HT1080 (cell line): ENCODE measurements around the gene SNX9. TPM values are rescaled to one million over a fixed set of nuclear protein-coding genes. Genes with fewer than 3 reads are reported as not detected.
"Not testable (repeated sequence)": the region's sequence is repeated elsewhere in the genome, so short reads cannot be mapped to it uniquely, and the experiment has no call there.

Experiments used
- DNase-seq: peaks from one replicate; pipeline ENCODE4 v3.0.0-alpha.2; 2015; ENCODE audit warnings: low read depth
- polyA plus RNA-seq, 2 experiments: library from polyadenylated mRNA; depleted of rRNA; stranded (reverse); fragments of >200 nt; gene quantifications; 2 replicates each; pipeline ENCODE4 v1.2.3, GENCODE V29; 2015
- total RNA-seq: library from RNA; depleted of rRNA; stranded (reverse); fragments of >200 nt; shearing (Covaris generic); gene quantifications from 2 replicates; pipeline ENCODE4 v1.2.3, GENCODE V29; 2014; rRNA removed

SNX9 gene
- 18.9 and 24.2 TPM in 2 replicates for total RNA-seq
- polyA plus RNA-seq (2015; cell fraction: cytosol; rRNA removed) = 26.4 and 27.0 TPM in 2 replicates
- 28.5 and 29.3 TPM in 2 replicates for polyA plus RNA-seq (2015; cell fraction: nucleus; rRNA removed)

DNA sequence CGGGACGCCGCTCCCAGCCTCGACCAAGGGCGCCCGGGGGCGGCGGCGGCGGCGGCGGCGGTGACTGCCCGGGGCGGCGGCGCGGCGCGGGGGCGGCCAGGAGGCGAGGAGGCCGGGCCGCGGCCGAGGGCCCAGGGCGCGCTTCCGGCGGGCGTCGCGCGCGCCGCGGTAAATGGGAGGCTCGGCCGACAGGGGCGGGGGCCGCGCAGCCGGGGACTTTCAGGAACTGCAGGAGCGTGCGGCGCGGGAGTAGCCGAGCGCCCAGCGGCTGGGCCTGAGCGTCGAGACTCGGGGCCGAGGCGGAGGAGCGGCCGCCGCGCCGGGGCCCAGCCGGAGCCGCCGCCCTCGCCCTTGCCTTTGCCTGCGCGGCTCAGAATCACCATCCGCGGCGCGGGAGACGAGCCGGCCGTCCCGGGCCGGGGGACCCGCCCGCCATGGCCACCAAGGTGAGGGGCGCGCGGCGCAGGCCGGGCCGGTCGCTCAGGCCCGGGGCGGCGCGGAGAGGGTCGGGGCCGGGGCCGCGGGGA is at the start of gene SNX9:
SNX9 (plus strand) TSS at position 246 of the 527 bp plus-strand sequence; CDS start at position 435, 189 bp downstream.
- DNase-seq = peak; percentile 39

DNA sequence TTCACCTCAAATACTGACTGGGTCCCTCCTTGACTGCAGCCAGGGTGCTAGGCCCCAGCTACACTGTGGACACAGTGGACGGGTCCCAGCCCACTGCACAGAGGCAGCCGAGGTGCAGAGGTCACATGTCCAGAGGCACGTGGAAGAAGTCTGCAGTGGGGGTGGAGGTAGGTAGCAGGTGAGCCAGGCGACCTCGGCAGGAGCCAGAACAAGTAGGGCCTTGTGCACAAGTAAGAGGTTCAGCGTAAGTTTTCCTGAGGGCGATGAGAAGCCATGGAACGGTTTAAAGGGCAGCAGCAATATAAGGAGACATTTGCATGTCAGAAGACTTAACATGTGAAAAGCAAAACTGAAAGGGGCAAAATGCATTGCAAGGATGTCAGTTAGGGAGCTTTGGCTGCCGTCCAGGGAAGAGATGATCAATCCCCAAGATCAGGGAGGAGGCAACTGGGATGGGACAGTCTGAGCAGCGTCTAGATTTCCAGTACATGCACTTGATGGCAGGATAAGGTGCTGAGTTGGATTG is 49.7 kb upstream of the SNX9 start:
- no peak for DNase-seq

DNA sequence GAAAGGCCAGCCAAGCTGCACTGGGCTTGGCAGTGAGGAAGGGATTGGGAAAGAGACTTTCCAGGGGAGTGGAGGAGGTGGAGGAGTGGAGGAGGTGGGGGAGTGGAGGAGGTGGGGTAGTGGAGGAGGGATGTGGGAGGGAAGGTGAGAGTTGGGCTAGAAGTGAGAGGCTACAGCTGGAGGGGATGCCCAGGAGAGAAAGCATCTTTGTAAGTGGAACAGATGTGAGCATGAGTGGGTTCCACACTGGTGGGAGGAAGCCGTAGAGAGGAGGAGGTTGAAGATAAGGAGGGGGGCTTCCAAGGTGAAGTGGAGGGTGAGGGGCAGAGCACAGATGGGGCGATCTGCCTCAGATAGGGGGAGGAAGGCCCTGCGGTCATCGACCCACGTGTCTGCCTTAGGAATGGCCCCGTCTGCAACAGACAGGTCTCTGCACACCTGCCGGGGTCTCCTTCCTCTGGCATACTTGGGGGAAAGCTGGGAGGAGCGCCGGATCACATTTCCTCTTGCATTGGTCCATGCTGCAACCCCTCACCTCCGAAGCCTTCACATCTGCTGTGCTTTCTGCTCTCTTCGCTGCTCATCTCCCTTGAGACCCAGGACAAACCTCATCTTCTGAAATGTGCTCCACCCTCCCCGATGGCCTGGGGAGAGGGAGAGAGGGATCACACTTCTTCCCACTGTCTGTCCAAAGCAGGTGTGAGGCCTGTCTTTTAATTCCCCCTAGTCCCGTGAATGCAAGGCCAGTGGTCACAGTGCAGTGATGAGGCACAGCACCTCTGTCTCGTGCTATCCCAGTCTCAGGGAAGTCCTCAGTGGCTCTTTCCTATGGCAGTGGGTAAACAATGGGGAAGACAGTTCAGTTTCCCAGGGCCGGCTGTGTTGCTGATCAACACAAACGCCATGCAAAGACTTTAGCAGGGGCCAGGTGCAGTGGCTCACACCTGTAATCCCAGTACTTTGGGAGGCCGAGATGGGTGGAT is 48.6 kb upstream of the SNX9 start:
- DNase-seq = no peak

DNA sequence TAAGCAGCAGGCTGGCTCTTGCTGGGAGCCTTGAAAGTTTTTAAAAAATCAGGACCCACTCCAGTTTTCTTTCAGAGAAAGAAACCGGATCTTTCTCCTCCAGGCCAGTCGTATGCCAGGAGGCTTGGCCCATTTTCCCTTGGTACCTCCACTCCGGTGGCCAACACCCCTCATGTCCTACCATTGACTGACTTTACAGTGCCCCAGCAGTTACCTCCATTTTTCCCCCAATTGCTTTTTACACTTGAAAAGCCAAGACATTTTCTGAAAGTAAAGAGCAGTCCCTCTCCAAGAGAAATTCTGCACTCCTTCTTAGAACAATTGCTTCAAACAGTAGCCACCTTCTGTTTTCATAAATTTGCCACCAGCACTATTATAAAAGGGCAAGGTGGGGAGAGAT is 47.7 kb upstream of the SNX9 start:
- no peak for DNase-seq

DNA sequence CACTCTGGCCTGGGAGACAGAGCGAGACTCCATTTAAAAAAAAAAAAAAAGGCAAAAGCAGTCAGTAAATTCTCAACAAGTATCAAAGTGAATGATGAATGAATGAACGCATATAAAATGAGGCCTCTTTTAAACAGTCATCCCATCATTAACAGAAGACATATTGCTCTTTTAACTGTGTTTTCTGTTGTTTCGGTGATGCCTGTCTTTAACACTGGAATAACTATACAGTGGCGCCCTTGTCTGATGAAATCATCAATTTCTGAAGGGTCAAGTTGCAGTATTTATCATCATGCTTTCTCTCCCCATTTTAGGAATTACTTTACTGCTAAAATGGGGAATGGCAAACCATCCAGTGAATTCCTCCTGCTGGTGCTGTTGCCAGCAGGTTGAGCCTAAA is 45.7 kb upstream of the SNX9 start:
- no peak for DNase-seq

GRCh38 chr6:157778719-157779118 is 44.3 kb upstream of the SNX9 start:
- DNase-seq = no peak

- no peak for DNase-seq
Observed at GRCh38 chr6:157779705-157780604, 43.1 kb upstream of the SNX9 start.

DNA sequence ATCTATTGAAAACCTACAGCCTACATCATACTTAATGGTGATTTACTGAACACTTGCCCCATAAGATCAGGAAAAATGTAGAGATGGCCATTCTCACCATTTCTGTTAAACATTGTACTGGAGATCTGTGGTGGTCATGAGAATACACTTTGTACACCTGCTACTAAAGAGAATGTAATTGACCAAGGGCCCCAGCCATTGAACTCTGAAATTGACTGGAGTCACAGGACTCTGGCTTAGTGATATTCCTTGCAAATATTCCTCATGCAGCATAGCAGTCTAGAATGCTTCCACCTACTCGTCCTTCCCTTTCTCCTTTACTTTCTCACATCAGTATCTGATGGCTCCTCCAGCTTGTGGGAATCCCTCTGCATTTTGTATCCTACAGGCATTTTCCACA is 37.4 kb upstream of the SNX9 start:
- no peak for DNase-seq

DNA sequence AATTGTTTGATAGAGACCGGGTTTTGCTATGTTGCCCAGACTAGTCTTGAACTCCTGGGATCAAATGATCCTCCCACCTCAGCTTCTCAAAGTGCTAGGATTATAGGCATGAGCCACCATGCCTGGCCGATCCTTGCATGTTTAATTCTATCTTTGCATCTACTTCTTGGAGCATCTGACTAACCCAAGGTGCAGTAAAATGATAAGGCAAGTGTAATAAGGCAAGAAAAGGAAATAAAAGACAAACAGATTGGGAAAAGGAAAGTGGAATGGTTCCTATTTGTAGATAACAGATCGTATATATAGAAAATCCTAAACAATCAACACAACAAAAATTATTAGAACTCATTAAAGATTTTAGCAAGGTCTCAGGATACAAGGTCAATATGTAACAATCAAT is 36.8 kb upstream of the SNX9 start:
- no peak for DNase-seq

- DNase-seq = no peak
Observed at GRCh38 chr6:157787080-157787479, 36.0 kb upstream of the SNX9 start.

DNA sequence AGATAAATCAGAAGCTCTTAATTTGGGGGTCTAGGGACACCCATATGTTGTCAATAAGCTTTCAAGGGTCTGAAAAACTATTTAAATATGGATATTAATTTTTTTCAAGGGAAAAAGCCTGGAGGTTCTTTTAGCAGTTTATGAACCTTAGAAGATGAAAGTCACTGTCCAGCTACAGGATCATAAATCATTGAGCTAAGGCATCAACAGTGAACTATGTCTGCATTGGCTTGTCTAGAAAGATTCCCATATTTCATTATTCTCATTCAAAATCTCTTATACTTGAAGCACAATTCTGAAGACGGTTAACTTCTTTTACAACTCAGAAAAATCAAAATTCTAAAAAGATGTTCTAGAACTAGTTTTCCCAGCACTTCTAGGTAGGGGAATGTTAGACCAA is 34.9 kb upstream of the SNX9 start:
- no peak for DNase-seq

- DNase-seq = no peak
Observed at GRCh38 chr6:157789297-157789696, 33.7 kb upstream of the SNX9 start.

DNA sequence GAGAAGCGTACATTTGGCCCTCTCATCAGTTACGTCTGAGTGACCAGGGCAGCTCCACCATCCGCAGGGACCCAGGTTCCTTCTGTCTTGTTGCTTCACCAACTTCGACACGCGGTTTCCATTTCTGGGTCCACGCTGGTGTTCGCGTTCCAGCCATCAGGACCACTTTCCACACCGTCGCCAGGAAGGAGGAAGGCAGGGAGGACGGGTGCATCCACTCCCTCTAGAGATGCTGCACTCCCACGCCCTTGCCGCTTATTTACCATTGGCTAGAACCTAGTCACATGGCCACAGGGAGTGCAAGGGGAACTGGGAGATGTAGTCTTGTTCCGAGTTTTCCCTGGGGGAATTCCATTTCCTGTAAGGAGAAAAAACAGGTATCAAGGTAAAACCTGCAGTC is 33.2 kb upstream of the SNX9 start:
- DNase-seq = no peak

- DNase-seq = no peak
Observed at GRCh38 chr6:157790548-157791160, 32.4 kb upstream of the SNX9 start.

DNA sequence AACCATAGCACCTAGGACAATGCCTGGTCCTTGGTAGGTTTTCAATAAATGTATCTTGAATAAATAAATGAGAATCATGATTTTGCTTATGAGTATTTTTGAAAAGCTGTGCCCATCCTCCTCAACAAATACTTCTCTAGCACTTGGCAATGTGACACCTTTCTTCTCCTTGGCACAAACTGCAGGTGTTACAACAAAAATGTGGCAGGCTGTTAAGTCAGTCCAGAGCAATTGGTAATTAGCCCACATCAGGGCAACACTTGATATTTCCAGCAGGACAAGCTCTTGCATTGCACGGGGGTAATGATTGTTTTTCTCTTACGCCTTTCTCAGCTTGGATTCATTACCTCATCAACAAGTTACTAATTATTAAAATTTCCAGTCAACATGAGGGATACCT is 31.6 kb upstream of the SNX9 start:
- no peak for DNase-seq

DNA sequence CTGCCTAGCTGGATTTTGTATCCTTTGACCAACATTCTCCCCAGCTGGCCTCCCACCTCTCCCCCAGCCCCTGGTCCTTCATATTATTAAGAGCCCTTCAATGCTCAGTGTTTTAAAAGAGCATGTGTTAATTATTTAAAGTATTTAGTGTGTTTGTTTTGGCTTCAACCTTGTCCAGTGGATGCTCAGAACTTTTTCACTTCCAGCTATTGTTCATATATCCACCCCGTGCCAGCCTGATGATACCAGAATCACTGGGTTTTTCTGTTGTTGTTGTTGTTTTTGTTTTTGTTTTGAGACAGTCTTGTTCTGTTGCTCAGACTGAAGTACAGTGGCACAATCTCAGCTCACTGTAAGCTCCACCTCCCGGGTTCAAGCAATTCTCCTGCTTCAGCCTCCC is 30.4 kb upstream of the SNX9 start:
- no peak for DNase-seq

DNA sequence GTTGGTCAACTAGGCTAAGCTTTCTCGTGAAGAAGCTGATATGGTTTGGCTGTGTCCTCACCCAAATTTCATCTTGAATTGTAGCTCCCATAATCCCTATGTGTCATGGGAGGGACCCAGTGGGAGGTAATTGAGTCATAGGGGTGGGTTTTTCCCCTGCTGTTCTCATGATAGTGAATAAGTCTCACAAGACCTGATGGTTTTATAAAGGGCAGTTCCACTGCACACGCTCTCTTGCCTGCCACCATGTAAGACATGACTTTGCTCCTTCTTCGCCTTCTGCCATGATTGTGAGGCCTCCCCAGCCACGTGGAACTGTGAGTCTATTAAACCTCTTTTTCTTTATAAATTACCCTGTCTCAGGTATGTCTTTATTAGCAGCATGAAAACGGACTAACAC is 29.0 kb upstream of the SNX9 start:
- not testable (repeated sequence) for DNase-seq

DNA sequence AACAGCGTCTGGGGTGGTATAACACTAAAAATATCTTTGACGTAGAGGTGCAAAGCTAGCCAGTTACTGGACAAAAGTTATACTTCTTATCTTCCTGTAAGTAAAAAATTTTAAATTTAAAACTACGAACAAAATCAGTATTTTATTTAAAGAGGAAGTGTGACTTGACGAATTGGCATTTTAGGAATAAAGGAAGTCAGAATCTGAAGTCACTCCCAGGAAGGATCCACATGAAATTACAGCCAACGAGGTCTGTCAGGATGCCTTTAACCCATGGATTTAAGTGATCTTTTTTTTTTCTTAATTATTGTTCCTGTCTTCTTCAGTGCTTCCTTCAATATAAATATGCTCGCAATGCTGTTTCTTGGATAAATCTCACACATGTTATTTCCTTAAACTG is 27.2 kb upstream of the SNX9 start:
- DNase-seq = no peak

- DNase-seq = no peak
Observed at GRCh38 chr6:157798851-157799250, 24.2 kb upstream of the SNX9 start.

DNA sequence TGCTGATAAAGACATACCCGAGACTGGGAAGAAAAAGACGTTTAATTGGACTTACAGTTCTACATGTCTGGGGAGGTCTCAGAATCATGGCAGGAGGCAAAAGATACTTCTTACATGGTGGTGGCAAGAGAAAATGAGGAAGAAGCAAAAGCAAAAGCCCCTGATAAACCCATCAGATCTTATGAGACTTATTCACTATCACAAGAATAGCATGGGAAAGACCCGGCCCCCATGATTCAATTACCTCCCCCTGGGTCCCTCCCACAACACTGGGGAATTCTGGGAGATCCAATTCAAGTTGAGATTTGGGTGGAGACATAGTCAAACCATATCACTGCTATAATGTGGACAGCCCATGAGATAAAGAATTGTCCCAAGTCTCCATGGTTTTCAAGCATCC is 23.5 kb upstream of the SNX9 start:
- not testable (repeated sequence) for DNase-seq
